Ovary (tissue), 3 donors: Measurements from ENCODE around the gene KIF5B.
"Not testable (repeated sequence)": the region's sequence is repeated elsewhere in the genome, so short reads cannot be mapped to it uniquely, and the experiment has no call there.

ENCODE experiments used
- EP300 ChIP-seq: sonication (generic); formaldehyde crosslinking; IDR thresholded peaks from one replicate; pipeline ENCODE4 v1.6.1; 2017; ENCODE audit warnings: antibody characterized with exemption
- POLR2A ChIP-seq: fragments of 450-650 bp; IDR thresholded peaks from one replicate; pipeline ENCODE4 v1.6.1; 2017; ENCODE audit warnings: antibody characterized with exemption, mild to moderate bottlenecking, moderate library complexity
- TF ChIP-seq, protein P1 (sequence below), 3 donors: fragments of 450-650 bp in 2 of 3; fragments of 200-600 bp in 1 of 3; IDR thresholded peaks; one replicate each; pipeline versions ENCODE4 v1.5.1 to v1.8.0; 2016 to 2022; ENCODE audit warnings: antibody characterized with exemption in 3 of 3, mild to moderate bottlenecking in 1 of 3
- donor health status: DM: no; HTN: no; CAD: no.

GRCh38 chr10:32098566-32099259 lies 42.5 kb upstream of the KIF5B start:
- TF ChIP-seq, protein P1, sequence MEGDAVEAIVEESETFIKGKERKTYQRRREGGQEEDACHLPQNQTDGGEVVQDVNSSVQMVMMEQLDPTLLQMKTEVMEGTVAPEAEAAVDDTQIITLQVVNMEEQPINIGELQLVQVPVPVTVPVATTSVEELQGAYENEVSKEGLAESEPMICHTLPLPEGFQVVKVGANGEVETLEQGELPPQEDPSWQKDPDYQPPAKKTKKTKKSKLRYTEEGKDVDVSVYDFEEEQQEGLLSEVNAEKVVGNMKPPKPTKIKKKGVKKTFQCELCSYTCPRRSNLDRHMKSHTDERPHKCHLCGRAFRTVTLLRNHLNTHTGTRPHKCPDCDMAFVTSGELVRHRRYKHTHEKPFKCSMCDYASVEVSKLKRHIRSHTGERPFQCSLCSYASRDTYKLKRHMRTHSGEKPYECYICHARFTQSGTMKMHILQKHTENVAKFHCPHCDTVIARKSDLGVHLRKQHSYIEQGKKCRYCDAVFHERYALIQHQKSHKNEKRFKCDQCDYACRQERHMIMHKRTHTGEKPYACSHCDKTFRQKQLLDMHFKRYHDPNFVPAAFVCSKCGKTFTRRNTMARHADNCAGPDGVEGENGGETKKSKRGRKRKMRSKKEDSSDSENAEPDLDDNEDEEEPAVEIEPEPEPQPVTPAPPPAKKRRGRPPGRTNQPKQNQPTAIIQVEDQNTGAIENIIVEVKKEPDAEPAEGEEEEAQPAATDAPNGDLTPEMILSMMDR (IDR thresholded peaks at IDR 0.05), result not testable (repeated sequence)
- not testable (repeated sequence) for TF ChIP-seq EP300, POLR2A
